ENCODE results near the gene USP20. TPM values are rescaled to one million over a fixed set of nuclear protein-coding genes. Genes with fewer than 3 reads are reported as not detected.

The USP20 gene
- total RNA-seq, 2 experiments from 2014 or later = 14.4 to 24.1 TPM

- Histone ChIP-seq H3K27ac (ENCODE audit: low read depth, low read length, poor library complexity, severe bottlenecking) (no peak overlapping the region), H3K4me2 (ENCODE audit: low read length) (no peak overlapping the region), H2AFZ (ENCODE audit: low read length) (no peak overlapping the region), H3K9me3 (ENCODE audit: low read length) (no peaks in the 10 kb centered on the region), H4K20me1 (ENCODE audit: insufficient read depth, low read length) (no peaks in the 10 kb centered on the region), H3K9me2 (ENCODE audit: insufficient read depth, low read length) (no peaks in the 10 kb centered on the region), H3K79me2 (ENCODE audit: insufficient read depth, low read depth, low read length) (no peaks in the 10 kb centered on the region), H3K36me3 (ENCODE audit: insufficient read depth, low read length) (no peaks in the 10 kb centered on the region), H3K4me1 (ENCODE audit: insufficient read depth, low read length, poor library complexity, severe bottlenecking) (peaks cover 5% of the 10 kb centered on the region), H3K4me3 (ENCODE audit: low read depth, low read length, poor library complexity, severe bottlenecking) (no peak overlapping the region)
- ChIA-PET CTCF (ENCODE audit: unreplicated experiment) (no interaction called here), POLR2A (interaction anchor here (1.0 kb wide), 1 partner anchor 11 kb away, joined by 3 read pairs; no protein-coding TSS in a partner anchor)
- BruUV-seq (replicated peaks) = no TSS peak
- DNase-seq (ENCODE audit: low spot score) = no peak
- no peak for TF ChIP-seq EZH2phosphoT487 (IDR thresholded peaks at IDR 0.05; ENCODE audit: borderline replicate concordance, low read depth, low read length)
- no peak for TF ChIP-seq CTCF (conservative IDR thresholded peaks at IDR 0.05; ENCODE audit: low read length)
- intact Hi-C loops (cut with micrococcal nuclease; ENCODE audit: unreplicated experiment) = no loop called here
Measured at GRCh38 chr9:129845373-129845772, 10.1 kb downstream of the USP20 start.

DNA sequence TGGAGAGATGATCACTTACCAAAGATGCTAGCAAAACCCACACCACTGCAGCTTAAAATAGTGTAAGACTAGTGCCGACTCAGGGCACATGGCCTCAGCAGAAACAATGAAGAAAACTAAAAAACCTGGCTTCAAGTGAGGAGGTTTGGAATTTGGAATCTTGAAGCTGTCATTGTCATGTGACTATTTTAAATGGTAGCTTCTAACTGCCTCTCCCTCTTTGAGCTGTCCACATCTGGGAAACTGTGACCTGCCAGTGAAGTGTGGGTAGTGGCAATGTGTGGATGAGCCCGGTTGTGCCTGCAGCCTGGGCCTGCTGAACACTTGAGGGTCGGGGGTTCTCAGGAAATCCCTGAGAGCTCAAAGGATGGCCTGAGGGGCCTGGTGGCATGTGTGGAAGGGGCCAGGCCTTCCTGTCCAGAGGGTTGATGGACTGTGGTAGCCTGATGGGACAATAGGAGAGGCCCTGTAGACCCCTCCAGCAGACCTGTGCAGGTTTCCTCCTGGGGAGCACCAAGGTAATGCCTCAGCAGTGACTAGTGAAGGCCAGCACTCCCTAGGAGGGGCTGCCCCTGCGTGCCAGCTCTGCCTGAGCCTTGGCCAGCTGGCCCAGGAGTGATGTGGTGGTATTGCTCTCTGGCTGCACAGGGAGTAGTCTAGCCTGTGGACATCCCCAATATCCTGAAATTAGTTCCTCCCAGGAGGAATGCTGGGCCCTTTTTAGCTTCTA lies 13.6 kb downstream of the USP20 start:
- H3K9me3 ChIP-seq (ENCODE audit: low read length) = no peaks in the 10 kb centered on the region

More for the DNA sequence above, 13.6 kb downstream of the USP20 start:
- intact Hi-C loops (cut with micrococcal nuclease; ENCODE audit: unreplicated experiment) = no loop called here
- BruUV-seq (replicated peaks) = no TSS peak
- Histone ChIP-seq H3K36me3 (ENCODE audit: insufficient read depth, low read length) (peaks cover 14% of the 10 kb centered on the region), H3K4me1 (ENCODE audit: insufficient read depth, low read length, poor library complexity, severe bottlenecking) (peaks cover 4% of the 10 kb centered on the region), H3K79me2 (ENCODE audit: insufficient read depth, low read depth, low read length) (no peaks in the 10 kb centered on the region), H2AFZ (ENCODE audit: low read length) (no peak overlapping the region), H3K4me2 (ENCODE audit: low read length) (no peak overlapping the region), H3K27ac (ENCODE audit: low read depth, low read length, poor library complexity, severe bottlenecking) (no peak overlapping the region), H4K20me1 (ENCODE audit: insufficient read depth, low read length) (no peaks in the 10 kb centered on the region), H3K9me2 (ENCODE audit: insufficient read depth, low read length) (no peaks in the 10 kb centered on the region), H3K4me3 (ENCODE audit: low read depth, low read length, poor library complexity, severe bottlenecking) (no peak overlapping the region)
- ChIA-PET POLR2A (interaction anchor here (1.0 kb wide), 1 partner anchor 170 kb away, joined by 3 read pairs; no protein-coding TSS in a partner anchor), CTCF (ENCODE audit: unreplicated experiment) (no interaction called here)
- TF ChIP-seq CTCF (conservative IDR thresholded peaks at IDR 0.05; ENCODE audit: low read length) (no peak), EZH2phosphoT487 (IDR thresholded peaks at IDR 0.05; ENCODE audit: borderline replicate concordance, low read depth, low read length) (no peak)
- DNase-seq (ENCODE audit: low spot score) = no peak

Measured in OCI-LY7 (cell line).